H1 (cell line): ENCODE results near the gene B4GALNT1.

Experiments
- CBX5 ChIP-seq: fragments of 300-800, 300-1000 bp; sonication (generic); IDR thresholded peaks from 2 replicates; pipeline ENCODE4 v1.7.1; 2016; ENCODE audit warnings: antibody characterized with exemption, low read length, low read depth
- JUND ChIP-seq: IDR thresholded peaks from 2 replicates; pipeline ENCODE4 v1.6.1; 2011; ENCODE audit warnings: mild to moderate bottlenecking, improper control_type of control experiment, low read length
- SP2 ChIP-seq: IDR thresholded peaks from 2 replicates; pipeline ENCODE4 v1.6.1; 2012; ENCODE audit warnings: mild to moderate bottlenecking, low read length, inconsistent platforms
- SUZ12 ChIP-seq: fragments of 200-600 bp; sonication (generic); IDR thresholded peaks from 2 replicates; pipeline ENCODE4 v1.6.1; 2012; ENCODE audit warnings: mild to moderate bottlenecking, inconsistent platforms, low read length, moderate library complexity, mixed read lengths
- TAF1 ChIP-seq: IDR thresholded peaks from 2 replicates; pipeline ENCODE4 v1.6.1; 2011; ENCODE audit warnings: mild to moderate bottlenecking, low read depth, low read length

DNA sequence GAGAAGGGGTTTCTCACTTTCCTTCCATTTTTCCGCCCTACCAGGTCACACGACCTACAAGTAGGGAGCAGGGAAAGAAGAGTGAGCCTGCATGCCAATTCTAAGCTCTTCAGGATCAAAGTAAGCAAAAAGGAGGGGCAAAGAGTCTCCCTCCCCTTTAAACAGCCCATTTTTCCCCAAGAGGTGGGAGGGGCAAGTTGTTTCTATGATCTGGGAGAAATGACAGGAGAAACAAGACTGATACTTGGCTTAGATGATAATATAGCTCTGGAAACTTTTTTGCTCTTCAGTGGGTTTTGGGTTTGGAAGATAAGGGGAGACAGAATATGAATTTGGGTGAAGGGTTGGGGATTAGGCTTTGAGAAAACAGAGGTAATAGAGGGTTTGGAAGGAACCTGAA lies 26.6 kb downstream of the B4GALNT1 start:
- no peak for TF ChIP-seq SUZ12
- no peak for TF ChIP-seq TAF1
- TF ChIP-seq SP2, result no peak
- TF ChIP-seq JUND, result no peak
- no peak for TF ChIP-seq CBX5
